ENCODE measurements around the gene MIDN.
"Not testable (repeated sequence)": the region's sequence is repeated elsewhere in the genome, so short reads cannot be mapped to it uniquely, and the experiment has no call there.

The MIDN gene

GRCh38 chr19:1296575-1297271 is 48.3 kb downstream of the MIDN start:
- no peak for DNase-seq

- no peak for DNase-seq
These were observed 49.9 kb downstream of the MIDN start for GRCh38 chr19:1298235-1298634.

GRCh38 chr19:1299801-1300200 is 51.4 kb downstream of the MIDN start:
- DNase-seq: no peak

- DNase-seq: no peak
These were observed 52.5 kb downstream of the MIDN start for GRCh38 chr19:1300744-1301490.

GRCh38 chr19:1302533-1303239 is 54.3 kb downstream of the MIDN start:
- no peak for DNase-seq

- no peak for DNase-seq
These were observed 56.0 kb downstream of the MIDN start for GRCh38 chr19:1304197-1304924.

GRCh38 chr19:1305354-1305753 is 57.0 kb downstream of the MIDN start:
- DNase-seq: not testable (repeated sequence)

GRCh38 chr19:1307320-1307719 is 58.9 kb downstream of the MIDN start:
- DNase-seq: no peak

- no peak for DNase-seq
These were observed 59.4 kb downstream of the MIDN start for GRCh38 chr19:1307755-1308303.

GRCh38 chr19:1308718-1309117 is 60.3 kb downstream of the MIDN start:
- no peak for DNase-seq
